ENCODE data around the gene ITPK1. TPM values are rescaled to one million over a fixed set of nuclear protein-coding genes. Genes with fewer than 3 reads are reported as not detected.

ITPK1 gene
- polyA plus RNA-seq, 1 of the 3 experiments (the other 2 are of a cell fraction) = 23.2 TPM

- H4K20me1 ChIP-seq (ENCODE audit: insufficient read depth) = 0 out of 2 replicates have a peak, but pooled peaks cover 20% of the 10 kb centered on the region
- no peak overlapping the region for H3K4me3 ChIP-seq (ENCODE audit: low read depth in 2 of 2, low read length in 1 of 2)
- no peak overlapping the region for H2AFZ ChIP-seq (ENCODE audit: low read depth)
- no peak for DNase-seq
- H3K36me3 ChIP-seq (replicated peaks in 1 of 2; ENCODE audit: control insufficient read depth in 1 of 2, insufficient read depth in 2 of 2, low read length in 1 of 2) = peaks cover 0 to 2% of the 10 kb centered on the region in 2 experiments
- no peaks in the 10 kb centered on the region for H3K9me2 ChIP-seq
- H3K27ac ChIP-seq (ENCODE audit: low read depth in 2 of 2, low read length in 1 of 2) = no peak overlapping the region
- H3K27me3 ChIP-seq (ENCODE audit: insufficient read depth) = no peaks in the 10 kb centered on the region
- ChIA-PET CTCF (interaction anchor here (0.7 to 15.0 kb wide), 5 partner anchors 11 to 157 kb away, joined by 3 to 236 read pairs (median 100); no protein-coding TSS in a partner anchor), POLR2A (no interaction called here)
- peaks cover 0 to 35% of the 10 kb centered on the region in 2 experiments; a peak in 3 of 4 replicates for H3K4me1 ChIP-seq (ENCODE audit: control insufficient read depth in 1 of 2, insufficient read depth in 2 of 2, low read depth in 1 of 2, low read length in 1 of 2)
- no peak overlapping the region for H3K4me2 ChIP-seq
- H3K79me2 ChIP-seq (ENCODE audit: insufficient read depth) = peaks cover 14% of the 10 kb centered on the region; the same call in 1 of the 2 replicates
- peaks cover 7% of the 10 kb centered on the region for H3F3A ChIP-seq (replicated peaks; ENCODE audit: insufficient read depth)
- H3K9me3 ChIP-seq = no peaks in the 10 kb centered on the region
- 89% methylated on average over 5 of the region's 5 CpGs for WGBS (ENCODE audit: low lambda C conversion rate)
- no peak overlapping the region for H3K9ac ChIP-seq
- TF ChIP-seq, protein P1, sequence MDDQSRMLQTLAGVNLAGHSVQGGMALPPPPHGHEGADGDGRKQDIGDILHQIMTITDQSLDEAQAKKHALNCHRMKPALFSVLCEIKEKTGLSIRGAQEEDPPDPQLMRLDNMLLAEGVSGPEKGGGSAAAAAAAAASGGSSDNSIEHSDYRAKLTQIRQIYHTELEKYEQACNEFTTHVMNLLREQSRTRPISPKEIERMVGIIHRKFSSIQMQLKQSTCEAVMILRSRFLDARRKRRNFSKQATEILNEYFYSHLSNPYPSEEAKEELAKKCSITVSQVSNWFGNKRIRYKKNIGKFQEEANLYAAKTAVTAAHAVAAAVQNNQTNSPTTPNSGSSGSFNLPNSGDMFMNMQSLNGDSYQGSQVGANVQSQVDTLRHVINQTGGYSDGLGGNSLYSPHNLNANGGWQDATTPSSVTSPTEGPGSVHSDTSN (IDR thresholded peaks at IDR 0.05) = no peak
- TF ChIP-seq NFIC (IDR thresholded peaks at IDR 0.05; ENCODE audit: borderline replicate concordance) (no peak), TEAD4 (IDR thresholded peaks at IDR 0.05; ENCODE audit: borderline replicate concordance, insufficient read depth) (no peak), GATA2 (CRISPR knock-in tag; IDR thresholded peaks at IDR 0.05) (no peak), USF2 (IDR thresholded peaks at IDR 0.05; ENCODE audit: borderline replicate concordance, low read depth, low read length) (no peak), TAF1 (IDR thresholded peaks at IDR 0.05; ENCODE audit: borderline replicate concordance, low read depth, low read length) (no peak), YY1 (IDR thresholded peaks at IDR 0.05; ENCODE audit: low read depth) (no peak), TCF12 (IDR thresholded peaks at IDR 0.05) (no peak), RFX5 (IDR thresholded peaks at IDR 0.05; ENCODE audit: low read length) (no peak), ELF1 (IDR thresholded peaks at IDR 0.05) (no peak), FOSL2 (IDR thresholded peaks at IDR 0.05; ENCODE audit: borderline replicate concordance, low read depth) (no peak), SIN3A (IDR thresholded peaks at IDR 0.05; ENCODE audit: borderline replicate concordance, low read depth, low read length) (no peak), MXI1 (IDR thresholded peaks at IDR 0.05; ENCODE audit: low read depth, low read length) (no peak), SMC3 (IDR thresholded peaks at IDR 0.05; ENCODE audit: low read depth, low read length) (no peak)
- TF ChIP-seq, protein P2, sequence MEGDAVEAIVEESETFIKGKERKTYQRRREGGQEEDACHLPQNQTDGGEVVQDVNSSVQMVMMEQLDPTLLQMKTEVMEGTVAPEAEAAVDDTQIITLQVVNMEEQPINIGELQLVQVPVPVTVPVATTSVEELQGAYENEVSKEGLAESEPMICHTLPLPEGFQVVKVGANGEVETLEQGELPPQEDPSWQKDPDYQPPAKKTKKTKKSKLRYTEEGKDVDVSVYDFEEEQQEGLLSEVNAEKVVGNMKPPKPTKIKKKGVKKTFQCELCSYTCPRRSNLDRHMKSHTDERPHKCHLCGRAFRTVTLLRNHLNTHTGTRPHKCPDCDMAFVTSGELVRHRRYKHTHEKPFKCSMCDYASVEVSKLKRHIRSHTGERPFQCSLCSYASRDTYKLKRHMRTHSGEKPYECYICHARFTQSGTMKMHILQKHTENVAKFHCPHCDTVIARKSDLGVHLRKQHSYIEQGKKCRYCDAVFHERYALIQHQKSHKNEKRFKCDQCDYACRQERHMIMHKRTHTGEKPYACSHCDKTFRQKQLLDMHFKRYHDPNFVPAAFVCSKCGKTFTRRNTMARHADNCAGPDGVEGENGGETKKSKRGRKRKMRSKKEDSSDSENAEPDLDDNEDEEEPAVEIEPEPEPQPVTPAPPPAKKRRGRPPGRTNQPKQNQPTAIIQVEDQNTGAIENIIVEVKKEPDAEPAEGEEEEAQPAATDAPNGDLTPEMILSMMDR (IDR thresholded peaks at IDR 0.05) = no peak
These were observed 4.8 kb downstream of the ITPK1 start for GRCh38 chr14:93110856-93111419.

All from SK-N-SH (cell line).